ENCODE results near the gene RAB14. TPM values are rescaled to one million over a fixed set of nuclear protein-coding genes. Genes with fewer than 3 reads are reported as not detected.

Gene RAB14
- polyA plus RNA-seq, 1 donor from 2014 or later, result 94.5 TPM

DNA sequence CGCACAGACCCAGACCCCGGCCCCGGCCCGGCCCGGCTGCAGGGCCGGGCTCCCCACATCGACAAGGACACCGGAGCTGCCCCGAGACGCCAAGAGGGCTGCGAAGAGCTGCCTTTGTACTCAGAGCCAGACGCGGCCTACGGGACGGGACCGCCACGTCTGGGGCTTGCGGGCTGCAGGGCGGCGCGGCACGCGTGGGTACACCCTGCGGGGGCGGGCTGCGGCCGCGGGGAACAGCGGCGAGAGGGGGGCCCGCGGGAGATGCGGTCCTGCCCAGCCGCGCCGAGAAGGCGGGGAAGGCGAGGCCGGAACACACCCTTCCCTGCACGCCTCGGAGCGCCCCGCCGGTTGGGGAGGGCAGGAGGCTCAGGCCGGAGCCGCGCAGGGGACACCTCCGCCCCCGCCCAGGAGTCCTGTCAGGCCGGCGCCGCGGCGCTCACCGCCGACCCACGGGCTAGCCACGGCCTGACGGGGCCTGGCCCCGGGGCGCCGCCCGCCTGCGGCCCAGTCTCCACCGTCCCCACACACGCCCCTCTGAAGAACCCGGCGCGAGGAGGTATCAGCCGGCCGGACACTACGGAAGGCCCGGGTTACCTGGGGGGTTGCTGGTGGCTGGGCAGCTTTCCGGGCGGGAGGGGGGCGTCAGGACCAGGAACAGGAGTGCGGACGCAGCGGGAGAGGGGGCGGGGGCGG, 478 bp downstream of the RAB14 start:
- no peak for TF ChIP-seq POLR2AphosphoS5 (IDR thresholded peaks at IDR 0.05)
- TF ChIP-seq SMC3 (conservative IDR thresholded peaks at IDR 0.05; ENCODE audit: poor library complexity), result no peak
- TF ChIP-seq TAF1 (IDR thresholded peaks at IDR 0.05; ENCODE audit: low read depth), result no peak
- TF ChIP-seq EP300 (conservative IDR thresholded peaks at IDR 0.05; ENCODE audit: poor library complexity, severe bottlenecking), result no peak
- TF ChIP-seq, protein P1, sequence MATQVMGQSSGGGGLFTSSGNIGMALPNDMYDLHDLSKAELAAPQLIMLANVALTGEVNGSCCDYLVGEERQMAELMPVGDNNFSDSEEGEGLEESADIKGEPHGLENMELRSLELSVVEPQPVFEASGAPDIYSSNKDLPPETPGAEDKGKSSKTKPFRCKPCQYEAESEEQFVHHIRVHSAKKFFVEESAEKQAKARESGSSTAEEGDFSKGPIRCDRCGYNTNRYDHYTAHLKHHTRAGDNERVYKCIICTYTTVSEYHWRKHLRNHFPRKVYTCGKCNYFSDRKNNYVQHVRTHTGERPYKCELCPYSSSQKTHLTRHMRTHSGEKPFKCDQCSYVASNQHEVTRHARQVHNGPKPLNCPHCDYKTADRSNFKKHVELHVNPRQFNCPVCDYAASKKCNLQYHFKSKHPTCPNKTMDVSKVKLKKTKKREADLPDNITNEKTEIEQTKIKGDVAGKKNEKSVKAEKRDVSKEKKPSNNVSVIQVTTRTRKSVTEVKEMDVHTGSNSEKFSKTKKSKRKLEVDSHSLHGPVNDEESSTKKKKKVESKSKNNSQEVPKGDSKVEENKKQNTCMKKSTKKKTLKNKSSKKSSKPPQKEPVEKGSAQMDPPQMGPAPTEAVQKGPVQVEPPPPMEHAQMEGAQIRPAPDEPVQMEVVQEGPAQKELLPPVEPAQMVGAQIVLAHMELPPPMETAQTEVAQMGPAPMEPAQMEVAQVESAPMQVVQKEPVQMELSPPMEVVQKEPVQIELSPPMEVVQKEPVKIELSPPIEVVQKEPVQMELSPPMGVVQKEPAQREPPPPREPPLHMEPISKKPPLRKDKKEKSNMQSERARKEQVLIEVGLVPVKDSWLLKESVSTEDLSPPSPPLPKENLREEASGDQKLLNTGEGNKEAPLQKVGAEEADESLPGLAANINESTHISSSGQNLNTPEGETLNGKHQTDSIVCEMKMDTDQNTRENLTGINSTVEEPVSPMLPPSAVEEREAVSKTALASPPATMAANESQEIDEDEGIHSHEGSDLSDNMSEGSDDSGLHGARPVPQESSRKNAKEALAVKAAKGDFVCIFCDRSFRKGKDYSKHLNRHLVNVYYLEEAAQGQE (IDR thresholded peaks at IDR 0.05; ENCODE audit: borderline replicate concordance), result no peak
- no peak for TF ChIP-seq MXI1 (conservative IDR thresholded peaks at IDR 0.05; ENCODE audit: poor library complexity, severe bottlenecking)
- no peaks in the 10 kb centered on the region for H3K9me3 ChIP-seq (ENCODE audit: low read length)
- peak overlapping the region; percentile 99 for H3K9ac ChIP-seq (ENCODE audit: low read length)
- H3K27me3 ChIP-seq (ENCODE audit: insufficient read depth, low read depth, low read length), result no peaks in the 10 kb centered on the region
- peak overlapping the region; percentile 77 for H3K4me2 ChIP-seq (ENCODE audit: low read length)
- no peaks in the 10 kb centered on the region for H3K36me3 ChIP-seq (ENCODE audit: insufficient read depth, low read length)
- peak overlapping the region; percentile 56 for H2AFZ ChIP-seq (ENCODE audit: low read depth, low read length)
- H3K79me2 ChIP-seq (replicated peaks; ENCODE audit: insufficient read depth, low read length), result peaks cover 50% of the 10 kb centered on the region
- peaks cover 29% of the 10 kb centered on the region for H4K20me1 ChIP-seq (ENCODE audit: insufficient read depth)
- H3K9me2 ChIP-seq (ENCODE audit: insufficient read depth, low read length), result no peaks in the 10 kb centered on the region
- peak overlapping the region; percentile 96 for H3K27ac ChIP-seq (ENCODE audit: low read length)
- peak overlapping the region; percentile 81 for H3K4me3 ChIP-seq (ENCODE audit: low read length)
- no peaks in the 10 kb centered on the region for H3F3A ChIP-seq (ENCODE audit: insufficient read depth, low read length, poor library complexity, severe bottlenecking)

GRCh38 chr9:121200356-121200755, 1.3 kb downstream of the RAB14 start:
- H4K20me1 ChIP-seq (ENCODE audit: insufficient read depth), result peaks cover 32% of the 10 kb centered on the region
- H3K27ac ChIP-seq (ENCODE audit: low read length), result peak overlapping the region; percentile 96
- no peak overlapping the region for H2AFZ ChIP-seq (ENCODE audit: low read depth, low read length)
- peak overlapping the region; percentile 81 for H3K4me3 ChIP-seq (ENCODE audit: low read length)
- peak overlapping the region; percentile 99 for H3K9ac ChIP-seq (ENCODE audit: low read length)
- no peaks in the 10 kb centered on the region for H3K27me3 ChIP-seq (ENCODE audit: insufficient read depth, low read depth, low read length)
- peak overlapping the region; percentile 77 for H3K4me2 ChIP-seq (ENCODE audit: low read length)
- H3F3A ChIP-seq (ENCODE audit: insufficient read depth, low read length, poor library complexity, severe bottlenecking), result no peaks in the 10 kb centered on the region
- H3K9me3 ChIP-seq (ENCODE audit: low read length), result no peaks in the 10 kb centered on the region
- peaks cover 58% of the 10 kb centered on the region for H3K79me2 ChIP-seq (replicated peaks; ENCODE audit: insufficient read depth, low read length)
- no peak for TF ChIP-seq TAF1 (IDR thresholded peaks at IDR 0.05; ENCODE audit: low read depth)
- TF ChIP-seq SMC3 (conservative IDR thresholded peaks at IDR 0.05; ENCODE audit: poor library complexity), result no peak
- TF ChIP-seq POLR2AphosphoS5 (IDR thresholded peaks at IDR 0.05), result no peak
- TF ChIP-seq RAD21 (conservative IDR thresholded peaks at IDR 0.05), result no peak
- no peak for TF ChIP-seq MXI1 (conservative IDR thresholded peaks at IDR 0.05; ENCODE audit: poor library complexity, severe bottlenecking)
- TF ChIP-seq, protein P2, sequence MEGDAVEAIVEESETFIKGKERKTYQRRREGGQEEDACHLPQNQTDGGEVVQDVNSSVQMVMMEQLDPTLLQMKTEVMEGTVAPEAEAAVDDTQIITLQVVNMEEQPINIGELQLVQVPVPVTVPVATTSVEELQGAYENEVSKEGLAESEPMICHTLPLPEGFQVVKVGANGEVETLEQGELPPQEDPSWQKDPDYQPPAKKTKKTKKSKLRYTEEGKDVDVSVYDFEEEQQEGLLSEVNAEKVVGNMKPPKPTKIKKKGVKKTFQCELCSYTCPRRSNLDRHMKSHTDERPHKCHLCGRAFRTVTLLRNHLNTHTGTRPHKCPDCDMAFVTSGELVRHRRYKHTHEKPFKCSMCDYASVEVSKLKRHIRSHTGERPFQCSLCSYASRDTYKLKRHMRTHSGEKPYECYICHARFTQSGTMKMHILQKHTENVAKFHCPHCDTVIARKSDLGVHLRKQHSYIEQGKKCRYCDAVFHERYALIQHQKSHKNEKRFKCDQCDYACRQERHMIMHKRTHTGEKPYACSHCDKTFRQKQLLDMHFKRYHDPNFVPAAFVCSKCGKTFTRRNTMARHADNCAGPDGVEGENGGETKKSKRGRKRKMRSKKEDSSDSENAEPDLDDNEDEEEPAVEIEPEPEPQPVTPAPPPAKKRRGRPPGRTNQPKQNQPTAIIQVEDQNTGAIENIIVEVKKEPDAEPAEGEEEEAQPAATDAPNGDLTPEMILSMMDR (IDR thresholded peaks at IDR 0.05; ENCODE audit: poor library complexity, severe bottlenecking), result no peak
- TF ChIP-seq, protein P1 (IDR thresholded peaks at IDR 0.05; ENCODE audit: borderline replicate concordance), result no peak
- no peak for TF ChIP-seq EP300 (conservative IDR thresholded peaks at IDR 0.05; ENCODE audit: poor library complexity, severe bottlenecking)
- no peak for TF ChIP-seq EZH2 (IDR thresholded peaks at IDR 0.05; ENCODE audit: borderline replicate concordance, insufficient read depth, low read length, poor library complexity, severe bottlenecking)
- no peaks in the 10 kb centered on the region for H3K36me3 ChIP-seq (ENCODE audit: insufficient read depth, low read length)
- H3K9me2 ChIP-seq (ENCODE audit: insufficient read depth, low read length), result no peaks in the 10 kb centered on the region
